Astrocyte of the spinal cord (primary cell): ENCODE results near the gene ATG4D.
"Not testable (repeated sequence)": the region's sequence is repeated elsewhere in the genome, so short reads cannot be mapped to it uniquely, and the experiment has no call there.

ENCODE experiments used
- DNase-seq: peaks from one replicate; pipeline ENCODE4 v3.0.0; 2011; ENCODE audit warnings: low read depth, low spot score
- H3K4me3 ChIP-seq: 2 replicates; pipeline ENCODE4 v1.5.1; 2011; ENCODE audit warnings: low read depth, mild to moderate bottlenecking, low read length, moderate library complexity
- in situ Hi-C: cut with HindIII; loops from 2 replicates; pipeline ENCODE4 v1.10.0; 2017; ENCODE audit warnings: low sequenced_read_pairs
- TF ChIP-seq, protein P1 (sequence below): IDR thresholded peaks from 2 replicates; pipeline ENCODE4 v1.5.1; 2012; ENCODE audit warnings: low read depth, mild to moderate bottlenecking, low read length, inconsistent platforms

The ATG4D gene

DNA sequence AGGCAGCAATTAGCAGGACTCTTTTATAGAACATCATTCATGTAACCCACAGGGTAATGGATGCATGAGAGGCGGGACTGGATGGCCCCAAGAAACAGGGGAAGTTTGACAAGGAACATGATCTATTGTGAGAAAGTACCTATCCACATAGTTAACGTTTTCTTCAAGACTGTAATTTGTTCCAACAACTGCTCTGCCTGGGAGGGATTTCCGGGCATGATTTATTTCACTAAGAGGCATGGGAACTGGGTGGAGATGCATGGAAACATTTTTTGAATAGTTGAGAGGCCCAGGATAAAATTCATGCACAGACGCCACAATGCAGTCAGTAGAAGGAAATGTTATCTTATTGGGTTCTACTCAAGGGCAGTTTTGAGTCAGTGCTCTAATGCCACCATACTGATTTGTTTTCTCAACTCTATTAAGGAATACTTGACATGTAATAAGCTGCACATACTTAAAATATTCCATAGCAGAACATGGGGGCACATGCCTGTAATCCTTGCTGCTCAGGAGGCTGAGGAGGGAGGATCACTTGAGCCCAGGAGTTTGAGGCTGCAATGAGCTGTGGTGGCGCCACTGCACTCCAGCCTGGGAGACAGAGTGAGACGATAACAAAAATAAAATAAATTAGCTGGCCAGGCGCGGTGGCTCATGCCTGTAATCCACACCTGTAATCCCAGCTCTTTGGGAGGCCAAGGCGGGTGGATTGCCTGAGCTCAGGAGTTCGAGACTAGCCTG, 9.9 kb upstream of the ATG4D start:
- no peak overlapping the region for H3K4me3 ChIP-seq
- peak; percentile 61 for DNase-seq
- in situ Hi-C loops = no loop called here
- TF ChIP-seq, protein P1, sequence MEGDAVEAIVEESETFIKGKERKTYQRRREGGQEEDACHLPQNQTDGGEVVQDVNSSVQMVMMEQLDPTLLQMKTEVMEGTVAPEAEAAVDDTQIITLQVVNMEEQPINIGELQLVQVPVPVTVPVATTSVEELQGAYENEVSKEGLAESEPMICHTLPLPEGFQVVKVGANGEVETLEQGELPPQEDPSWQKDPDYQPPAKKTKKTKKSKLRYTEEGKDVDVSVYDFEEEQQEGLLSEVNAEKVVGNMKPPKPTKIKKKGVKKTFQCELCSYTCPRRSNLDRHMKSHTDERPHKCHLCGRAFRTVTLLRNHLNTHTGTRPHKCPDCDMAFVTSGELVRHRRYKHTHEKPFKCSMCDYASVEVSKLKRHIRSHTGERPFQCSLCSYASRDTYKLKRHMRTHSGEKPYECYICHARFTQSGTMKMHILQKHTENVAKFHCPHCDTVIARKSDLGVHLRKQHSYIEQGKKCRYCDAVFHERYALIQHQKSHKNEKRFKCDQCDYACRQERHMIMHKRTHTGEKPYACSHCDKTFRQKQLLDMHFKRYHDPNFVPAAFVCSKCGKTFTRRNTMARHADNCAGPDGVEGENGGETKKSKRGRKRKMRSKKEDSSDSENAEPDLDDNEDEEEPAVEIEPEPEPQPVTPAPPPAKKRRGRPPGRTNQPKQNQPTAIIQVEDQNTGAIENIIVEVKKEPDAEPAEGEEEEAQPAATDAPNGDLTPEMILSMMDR = no peak

DNA sequence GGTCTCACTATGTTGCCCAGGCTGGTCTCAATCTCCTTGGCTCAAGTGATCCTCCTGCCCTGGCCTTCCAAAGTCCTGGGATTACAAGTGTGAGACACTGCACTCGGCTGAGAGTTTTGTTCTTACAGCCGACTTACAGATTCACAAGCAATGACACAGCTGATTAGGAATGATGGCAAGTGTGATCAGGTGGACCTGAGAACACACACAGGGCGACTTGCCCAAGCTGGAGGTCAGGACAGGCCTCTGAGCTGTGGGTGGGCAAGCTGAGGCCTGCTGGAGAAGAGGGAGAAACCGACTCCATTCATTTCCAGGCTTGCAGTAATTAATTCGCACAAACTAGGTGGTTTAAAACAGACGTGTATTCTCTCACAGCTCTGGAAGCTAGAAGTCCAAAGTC, 8.1 kb upstream of the ATG4D start:
- no peak overlapping the region for H3K4me3 ChIP-seq
- no peak for DNase-seq
- TF ChIP-seq, protein P1 = no peak
- in situ Hi-C loops = no loop called here

DNA sequence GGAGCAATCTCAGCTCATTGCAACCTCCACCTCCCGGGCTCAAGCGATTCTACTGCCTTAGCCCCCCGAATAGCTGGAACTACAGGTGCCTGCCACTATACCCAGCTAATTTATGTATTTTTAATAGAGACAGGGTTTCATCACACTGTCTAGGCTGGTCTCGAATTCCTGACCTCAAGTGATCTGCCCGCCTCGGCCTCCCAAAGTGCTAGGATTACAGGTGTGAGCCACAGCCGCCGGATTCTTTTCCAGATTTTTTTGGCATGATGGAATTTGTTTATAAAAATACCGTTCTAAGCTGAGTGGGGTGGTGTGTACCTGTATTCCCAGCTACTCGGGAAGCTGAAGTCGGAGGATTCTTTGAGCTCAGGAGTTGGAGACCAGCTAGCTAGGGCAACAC, 6.0 kb upstream of the ATG4D start:
- TF ChIP-seq, protein P1 = no peak
- DNase-seq = no peak
- no peak overlapping the region for H3K4me3 ChIP-seq
- in situ Hi-C loops = no loop called here

DNA sequence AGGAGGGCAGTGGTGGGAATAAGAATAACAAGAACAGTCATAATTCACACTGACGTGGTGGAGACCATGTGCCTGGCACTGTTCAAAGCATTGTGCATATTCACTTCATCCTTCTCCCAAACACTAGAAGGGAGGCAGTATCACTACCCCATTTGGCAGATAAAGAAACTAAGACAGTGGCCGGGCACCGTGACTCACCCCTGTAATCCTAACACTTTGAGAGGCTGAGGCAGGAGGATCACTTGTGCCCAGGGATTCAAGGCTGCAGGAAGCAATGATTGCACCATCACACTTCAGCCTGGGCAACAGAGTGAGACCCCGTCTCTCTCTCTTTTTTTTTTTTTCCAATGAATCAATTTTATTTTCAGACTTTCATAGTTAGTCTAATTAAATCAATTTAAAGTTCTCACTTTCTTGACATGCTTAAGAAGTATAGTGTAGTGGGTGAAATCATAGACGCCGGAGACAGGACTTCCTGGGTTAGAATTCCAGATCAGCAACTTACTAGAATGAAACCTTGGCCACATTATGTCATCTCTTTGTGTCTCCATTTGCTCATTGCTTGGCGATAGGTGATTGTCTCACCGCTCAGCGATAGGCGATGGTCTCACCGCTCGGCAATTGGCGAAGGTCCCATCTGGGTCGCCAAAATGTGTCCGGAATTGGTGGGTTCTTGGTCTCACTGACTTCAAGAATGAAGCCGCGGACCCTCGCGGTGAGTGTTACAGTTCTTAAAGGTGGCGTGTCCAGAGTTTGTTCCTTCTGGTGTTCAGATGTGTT, 5.3 kb upstream of the ATG4D start:
- TF ChIP-seq, protein P1 = no peak
- no peak overlapping the region for H3K4me3 ChIP-seq
- no peak for DNase-seq
- in situ Hi-C loops = no loop called here

DNA sequence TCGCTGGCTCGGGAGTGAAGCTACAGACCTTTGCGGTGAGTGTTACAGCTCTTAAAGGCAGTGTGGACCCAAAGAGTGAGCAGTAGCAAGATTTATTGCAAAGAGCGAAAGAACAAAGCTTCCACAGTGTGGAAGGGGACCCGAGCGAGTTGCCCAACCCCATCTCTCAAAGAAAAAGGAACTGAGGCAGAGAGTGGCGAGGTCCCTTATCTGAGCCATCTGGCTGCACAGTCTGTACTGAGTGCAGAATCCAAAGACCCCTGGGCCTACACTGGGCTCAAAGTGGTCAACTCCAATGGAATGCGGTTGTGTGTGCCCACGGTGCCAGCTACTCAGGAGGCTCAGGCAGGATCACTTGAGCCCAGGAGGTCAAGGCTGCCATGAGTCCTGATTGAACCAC, 4.7 kb upstream of the ATG4D start:
- DNase-seq = not testable (repeated sequence)

DNA sequence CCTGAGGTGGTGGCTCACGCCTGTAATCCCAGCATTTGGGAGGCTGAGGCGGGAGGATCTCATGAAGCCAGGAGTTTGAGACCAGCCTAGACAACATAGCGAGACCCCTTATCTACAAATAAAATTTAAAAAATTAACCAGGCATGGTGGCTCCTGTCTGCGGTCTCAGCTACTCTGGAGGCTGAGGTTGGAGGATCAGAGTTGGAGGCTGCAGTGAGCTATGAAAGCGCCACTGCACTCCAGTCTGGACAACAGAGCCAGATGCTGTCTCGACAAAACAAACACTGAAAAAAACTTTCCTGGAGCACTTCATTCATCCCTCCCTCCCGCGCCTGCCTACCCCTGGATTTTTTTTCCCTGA, 665 bp upstream of the ATG4D start:
- TF ChIP-seq, protein P1 = no peak
- no peak for DNase-seq
- in situ Hi-C loops = no loop called here
- H3K4me3 ChIP-seq = no peak overlapping the region

More for the DNA sequence above, 4.7 kb upstream of the ATG4D start:
- in situ Hi-C loops, H3K4me3 ChIP-seq: not testable (repeated sequence)

DNA sequence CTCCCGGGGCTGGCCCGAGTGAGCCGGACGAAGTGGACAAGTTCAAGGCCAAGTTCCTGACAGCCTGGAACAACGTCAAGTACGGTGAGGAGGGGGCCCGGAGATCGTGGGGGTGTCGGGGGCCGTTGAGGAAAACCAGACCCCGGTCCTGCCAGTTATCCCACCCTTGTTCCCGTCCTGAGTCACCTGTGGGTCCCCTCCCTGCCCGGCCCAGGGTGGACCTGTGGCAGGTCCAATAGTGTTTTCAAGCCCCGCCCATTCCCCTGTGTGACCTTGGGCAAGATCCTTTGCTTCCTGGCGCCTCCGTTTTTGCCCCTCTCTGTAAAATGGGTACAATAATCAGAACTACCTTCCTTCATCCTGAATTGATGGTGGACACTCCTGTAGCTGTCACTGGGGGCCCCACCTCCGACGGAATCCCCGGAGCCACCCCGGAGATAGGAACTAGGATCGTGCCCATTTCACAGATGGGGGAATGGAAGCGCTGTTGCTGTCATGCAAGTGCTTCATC, 593 bp downstream of the ATG4D start:
- TF ChIP-seq, protein P1 = no peak
- H3K4me3 ChIP-seq = peak overlapping the region; percentile 75
- DNase-seq = no peak
- in situ Hi-C loops = no loop called here
